Activated T-cell treated with anti-CD3 and anti-CD28 coated beads for 1 hour (primary cell): ENCODE measurements around the gene EBP.
"Not testable (repeated sequence)": the region's sequence is repeated elsewhere in the genome, so short reads cannot be mapped to it uniquely, and the experiment has no call there.

Experiments used
- DNase-seq: peaks from one replicate; pipeline ENCODE4 v3.0.0-alpha.2; 2020; ENCODE audit warnings: low read depth

EBP gene

DNA sequence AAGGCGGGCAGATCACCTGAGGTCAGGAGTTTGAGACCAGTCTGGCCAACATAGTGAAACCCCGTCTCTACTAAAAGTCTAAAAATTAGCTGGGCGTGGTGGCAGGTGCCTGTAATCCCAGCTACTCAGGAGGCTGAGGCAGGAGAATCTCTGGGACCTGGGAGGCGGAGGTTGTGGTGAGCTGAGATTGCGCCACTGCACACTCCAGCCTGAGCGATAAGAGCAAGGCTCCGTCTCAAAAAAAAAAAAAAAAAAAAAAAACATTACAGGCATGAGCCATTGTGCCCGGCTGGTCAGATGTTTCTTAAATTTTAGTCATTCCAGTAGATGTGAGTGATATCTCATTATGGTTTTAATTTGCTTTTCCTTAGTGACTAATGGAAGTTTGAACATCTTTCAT lies 4.2 kb downstream of the EBP start:
- not testable (repeated sequence) for DNase-seq

GRCh38 chrX:48530736-48531135 lies 9.1 kb downstream of the EBP start:
- DNase-seq, result no peak

- DNase-seq, result no peak
These were observed 9.9 kb downstream of the EBP start for GRCh38 chrX:48531358-48531959.

DNA sequence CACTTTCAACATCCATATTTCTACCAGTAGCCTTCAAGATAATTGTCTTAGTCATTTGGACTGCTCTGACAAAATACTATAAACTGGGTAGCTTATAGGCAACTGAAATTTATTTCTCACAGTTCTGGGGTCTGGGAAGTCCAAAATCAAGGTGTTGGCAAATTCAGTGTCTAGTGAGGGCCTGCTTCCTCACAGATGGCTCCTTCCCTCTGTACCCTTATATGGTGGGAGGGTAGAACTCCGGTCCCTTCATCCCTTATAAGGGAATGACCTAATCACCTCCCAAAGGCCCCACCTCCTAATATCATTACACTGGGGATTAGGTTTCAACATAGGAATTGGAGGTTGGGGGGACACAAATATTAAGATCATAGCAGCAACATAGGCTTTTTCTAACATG lies 10.6 kb downstream of the EBP start:
- no peak for DNase-seq

DNA sequence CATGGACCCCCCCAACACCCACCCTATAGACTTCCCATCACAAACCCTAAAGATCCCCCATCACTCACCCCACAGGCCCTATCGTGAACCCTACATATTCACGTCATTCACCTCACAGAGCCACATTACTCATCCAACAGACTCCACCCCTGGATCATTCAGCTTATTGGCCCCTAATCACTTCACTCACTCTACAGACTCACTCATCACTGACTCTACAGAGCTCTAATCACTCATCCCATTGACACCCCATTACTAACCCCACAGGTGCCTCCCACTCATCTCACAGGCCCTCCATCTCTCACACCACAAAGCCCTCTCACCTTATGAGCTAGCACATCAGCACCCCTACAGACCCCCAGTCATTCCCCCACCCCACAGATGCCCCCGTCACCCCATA lies 11.6 kb downstream of the EBP start:
- no peak for DNase-seq

DNA sequence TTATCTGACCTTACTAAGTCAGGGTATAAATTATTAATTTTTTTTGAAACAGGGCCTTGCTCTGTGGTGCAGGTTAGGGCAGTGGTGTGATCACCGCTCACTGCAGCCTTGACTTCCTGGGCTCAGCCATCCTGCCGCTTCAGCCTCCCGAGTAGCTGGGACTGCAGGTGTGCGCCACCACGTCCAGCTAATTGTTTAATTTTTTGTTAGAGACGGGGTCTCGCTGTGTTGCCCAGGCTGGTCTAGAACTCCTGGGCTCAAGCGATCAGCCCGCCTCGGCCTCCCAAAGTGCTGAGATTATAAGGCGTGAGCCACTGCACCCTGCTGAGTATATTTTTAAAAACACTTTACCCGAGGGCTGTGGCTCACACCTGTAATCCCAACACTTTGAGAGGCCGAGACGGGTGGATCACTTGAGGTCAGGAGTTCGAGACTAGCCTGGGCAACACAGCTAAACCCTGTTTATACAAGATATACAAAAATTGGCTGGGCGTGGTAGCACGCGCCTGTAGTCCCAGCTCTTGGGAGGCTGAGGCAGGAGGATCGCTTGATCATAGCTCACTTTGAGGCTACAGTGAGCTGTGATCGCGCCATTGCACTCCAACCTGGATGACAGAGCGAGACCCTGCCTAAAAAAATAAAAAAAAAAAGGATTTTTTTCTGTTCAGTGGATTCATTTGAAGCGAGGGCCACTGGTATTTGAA lies 17.2 kb downstream of the EBP start:
- no peak for DNase-seq

- peak; percentile 92 for DNase-seq
These were observed 17.9 kb downstream of the EBP start, which contains the start of gene TBC1D25 for GRCh38 chrX:48539345-48540027. TSS of gene TBC1D25 (plus strand) at chrX:48539714. CDS start at chrX:48539798, 84 bp downstream.

- peak; percentile 33 for DNase-seq
These were observed 18.4 kb downstream of the EBP start for GRCh38 chrX:48540028-48540375.

- DNase-seq, result no peak
These were observed 18.9 kb downstream of the EBP start for GRCh38 chrX:48540480-48540879.

DNA sequence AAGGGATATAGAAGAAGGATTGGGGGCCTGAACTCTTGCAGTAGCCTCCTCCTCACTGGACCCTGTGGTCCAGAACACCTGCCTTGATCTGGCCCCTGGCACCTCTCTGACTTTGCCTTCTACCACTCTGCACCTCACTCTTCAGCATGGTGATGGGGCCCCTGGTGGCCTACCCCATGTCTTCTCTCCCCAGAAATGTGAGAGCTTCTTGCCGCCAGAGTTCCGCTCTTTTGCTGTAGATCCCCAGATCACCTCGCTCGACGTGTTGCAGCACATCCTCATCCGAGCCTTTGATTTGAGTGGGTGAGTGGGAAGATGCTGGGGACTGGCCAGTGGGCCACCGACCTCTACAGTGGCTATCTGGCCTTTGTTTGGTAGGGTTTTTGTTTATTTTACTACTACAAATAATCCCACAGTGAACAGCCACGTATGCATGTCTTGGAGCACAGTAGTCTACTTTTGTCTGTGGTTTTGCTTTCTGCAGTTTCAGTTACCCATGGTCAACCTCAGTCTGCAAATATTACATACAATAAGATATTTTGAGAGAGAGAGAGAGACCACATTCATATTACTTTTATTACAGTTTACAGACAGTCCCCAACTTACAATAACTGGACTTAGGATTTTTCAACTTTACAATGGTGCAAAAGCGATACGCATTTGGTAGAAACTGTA lies 19.7 kb downstream of the EBP start:
- DNase-seq, result no peak

DNA sequence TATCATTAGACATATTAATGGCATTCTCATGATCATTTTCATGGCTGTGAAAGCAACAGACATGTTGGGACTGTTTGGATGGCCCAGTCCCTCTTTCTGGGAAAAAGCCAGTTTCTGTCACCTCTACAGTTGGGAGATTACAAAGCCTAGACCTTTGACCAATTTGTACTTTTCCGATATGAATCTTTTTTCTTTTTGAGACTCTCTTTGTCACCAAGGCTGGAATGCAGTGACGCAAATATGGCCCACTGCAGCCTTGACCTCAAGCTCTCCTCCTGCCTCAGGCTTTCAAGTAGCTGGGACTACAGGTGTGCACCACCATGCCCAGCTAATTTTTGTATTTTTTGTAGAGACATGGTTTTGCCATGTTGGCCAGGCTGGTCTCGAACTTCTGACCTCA lies 27.3 kb downstream of the EBP start:
- DNase-seq, result no peak

DNA sequence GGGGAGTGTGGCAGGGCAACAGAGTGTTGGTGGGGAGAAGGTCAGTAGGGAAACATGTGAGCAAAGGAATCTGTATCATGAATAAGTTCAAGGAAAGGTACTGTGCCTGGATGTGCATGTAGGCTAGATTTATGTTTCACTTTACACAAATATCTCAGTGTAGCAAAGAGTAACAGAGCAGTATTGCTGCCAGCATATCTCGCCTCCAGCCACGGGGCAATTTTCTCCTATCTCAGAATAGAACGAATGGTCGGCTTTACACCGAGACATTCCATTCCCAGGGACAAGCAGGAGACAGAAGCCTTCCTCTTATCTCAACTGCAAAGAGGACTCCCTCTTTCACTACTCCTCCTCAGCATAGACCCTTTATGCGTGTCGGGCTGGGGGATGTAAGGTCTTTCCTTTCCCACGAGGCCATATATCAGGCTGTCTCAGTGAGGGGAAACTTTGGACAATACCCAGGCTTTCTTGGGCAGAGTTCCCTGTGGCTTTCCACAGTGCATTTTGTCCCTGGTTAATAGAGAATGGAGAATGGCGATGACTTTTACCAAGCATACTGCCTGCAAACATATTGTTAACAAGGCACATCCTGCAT lies 34.2 kb downstream of the EBP start:
- not testable (repeated sequence) for DNase-seq

GRCh38 chrX:48558271-48558670 lies 36.7 kb downstream of the EBP start:
- no peak for DNase-seq

DNA sequence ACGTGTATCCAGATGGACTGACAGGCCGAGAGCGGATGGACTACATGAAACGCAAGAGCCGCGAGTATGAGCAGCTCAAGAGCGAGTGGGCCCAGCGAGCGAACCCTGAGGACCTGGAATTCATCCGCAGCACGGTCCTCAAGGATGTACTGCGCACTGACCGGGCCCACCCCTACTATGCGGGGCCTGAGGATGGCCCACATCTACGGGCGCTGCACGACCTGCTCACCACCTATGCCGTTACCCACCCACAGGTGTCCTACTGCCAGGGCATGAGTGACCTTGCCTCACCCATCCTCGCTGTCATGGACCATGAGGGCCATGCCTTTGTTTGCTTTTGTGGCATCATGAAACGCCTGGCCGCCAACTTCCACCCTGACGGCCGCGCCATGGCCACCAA lies 38.0 kb downstream of the EBP start:
- no peak for DNase-seq

GRCh38 chrX:48560056-48560455 lies 38.4 kb downstream of the EBP start:
- no peak for DNase-seq

GRCh38 chrX:48560681-48561080 lies 39.1 kb downstream of the EBP start:
- no peak for DNase-seq

- no peak for DNase-seq
These were observed 48.4 kb downstream of the EBP start for GRCh38 chrX:48569958-48570357.

- no peak for DNase-seq
These were observed 52.2 kb downstream of the EBP start for GRCh38 chrX:48573690-48574269.

GRCh38 chrX:48574270-48575266 lies 53.0 kb downstream of the EBP start, which contains the start of gene RBM3:
TSS of gene RBM3 (plus strand) at chrX:48574484. CDS start at chrX:48575181, 697 bp downstream.
- DNase-seq, result peak; percentile 83

GRCh38 chrX:48575642-48576041 lies 54.0 kb downstream of the EBP start:
- DNase-seq, result no peak

DNA sequence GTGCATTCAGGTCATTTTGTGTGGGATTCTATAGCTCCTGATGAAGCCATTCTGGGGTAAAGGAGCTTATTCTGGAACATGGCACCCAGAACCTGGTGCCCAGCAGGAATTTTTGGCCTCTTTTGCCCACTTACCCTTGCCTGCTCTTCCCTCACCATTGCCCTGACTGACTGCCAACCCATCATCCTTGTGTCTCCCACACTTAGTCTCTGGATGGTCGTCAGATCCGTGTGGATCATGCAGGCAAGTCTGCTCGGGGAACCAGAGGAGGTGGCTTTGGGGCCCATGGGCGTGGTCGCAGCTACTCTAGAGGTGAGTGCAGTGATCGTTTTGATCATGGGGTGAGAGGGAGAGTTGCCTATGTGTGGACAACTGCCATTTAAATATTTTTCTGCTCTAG lies 54.5 kb downstream of the EBP start:
- DNase-seq, result no peak
